ENCODE data around the gene SLC27A2.

- TF ChIP-seq EZH2 (IDR thresholded peaks at IDR 0.05; ENCODE audit: low read length, missing control alignments) (no peak), CTCF (conservative IDR thresholded peaks at IDR 0.05 in 1 of 2, IDR thresholded peaks at IDR 0.05 in 1 of 2; ENCODE audit: low read depth in 1 of 2, low read length in 2 of 2) (no peak)
These were observed 62.2 kb downstream of the SLC27A2 start for GRCh38 chr15:50244153-50244552.
